HFF-Myc (cell line): ENCODE data around the gene GAGE10.
"Not testable (repeated sequence)": the region's sequence is repeated elsewhere in the genome, so short reads cannot be mapped to it uniquely, and the experiment has no call there.

Experiments used
- DNase-seq: peaks from one replicate; pipeline ENCODE4 v3.0.0-alpha.2; 2011; ENCODE audit warnings: low read depth; ENCODE audit errors: extremely low read depth
- H3K4me3 ChIP-seq: replicated peaks from 2 replicates; pipeline ENCODE4 v1.5.1; 2011; ENCODE audit warnings: low read depth, mild to moderate bottlenecking, control low read depth, low read length

Gene GAGE10

DNA sequence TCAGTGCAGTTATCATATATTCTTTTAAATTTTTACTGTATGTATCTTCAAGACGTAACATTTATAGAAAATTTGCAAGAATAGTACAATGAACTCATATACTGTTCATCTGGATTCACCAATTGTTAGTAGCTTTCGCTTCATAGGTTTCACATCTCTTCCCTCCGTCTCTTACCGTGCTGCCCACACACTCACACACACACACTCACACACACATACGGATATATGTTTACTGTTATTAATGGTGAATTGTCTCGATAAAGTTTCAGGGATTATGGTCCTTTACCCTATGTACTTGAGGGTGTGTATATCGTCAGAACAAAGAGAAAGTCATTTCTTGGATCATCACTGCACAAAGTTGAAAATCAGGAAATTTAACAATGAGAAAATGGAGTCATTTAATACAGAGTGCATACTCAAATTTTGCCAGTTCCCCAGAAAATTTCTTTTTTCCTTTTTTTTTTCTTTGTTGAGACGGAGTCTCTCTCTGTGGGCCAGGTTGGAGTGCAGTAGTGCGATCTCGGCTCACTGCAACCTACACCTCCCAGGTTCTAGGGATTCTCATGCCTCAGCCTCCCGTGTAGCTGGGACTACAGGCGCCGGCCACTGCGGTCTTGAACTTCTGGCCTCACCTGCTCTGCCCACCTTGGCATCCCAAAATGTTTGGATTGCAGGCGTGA lies 41.2 kb downstream of the GAGE10 start:
- not testable (repeated sequence) for H3K4me3 ChIP-seq, DNase-seq

DNA sequence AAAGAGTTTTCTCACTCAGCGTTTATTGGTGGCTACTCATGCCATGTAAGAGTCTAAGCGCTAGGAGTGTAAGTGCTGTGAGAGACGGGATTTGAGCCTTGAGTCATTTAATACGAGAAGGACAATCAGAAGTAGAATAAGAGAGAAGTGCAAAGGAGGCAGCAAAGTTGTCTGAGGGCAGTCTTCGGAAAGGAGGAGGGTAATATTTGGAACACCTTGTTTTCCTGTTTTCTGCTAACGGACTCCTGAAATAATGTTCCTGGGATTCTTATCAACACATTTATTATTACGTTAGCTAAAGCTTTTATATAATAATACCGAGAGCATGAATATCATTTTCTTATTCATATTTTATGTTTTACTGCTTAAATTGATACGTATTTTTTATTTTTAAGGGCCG lies 42.0 kb downstream of the GAGE10 start:
- not testable (repeated sequence) for H3K4me3 ChIP-seq, DNase-seq

DNA sequence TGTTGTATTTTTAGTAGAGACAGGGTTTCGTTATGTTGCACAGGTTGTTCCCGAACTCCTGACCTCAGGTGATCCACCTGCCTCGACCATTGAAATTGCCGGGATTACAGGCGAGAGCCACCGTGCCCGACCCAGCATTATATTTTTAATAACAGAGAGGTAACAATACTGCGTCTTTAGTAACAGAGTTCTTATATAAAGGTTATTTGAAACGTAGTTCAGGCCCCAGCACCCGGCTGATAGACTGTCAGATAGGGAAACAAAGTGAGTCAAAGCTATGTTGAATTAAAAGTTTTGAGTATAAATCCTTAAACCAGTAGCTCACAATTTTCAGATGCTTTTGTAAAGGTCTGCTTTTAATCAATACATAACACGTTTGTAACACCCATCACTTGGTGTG lies 42.7 kb downstream of the GAGE10 start:
- H3K4me3 ChIP-seq, DNase-seq: not testable (repeated sequence)
